ENCODE data around the gene TMEM127. TPM values are rescaled to one million over a fixed set of nuclear protein-coding genes. Genes with fewer than 3 reads are reported as not detected.

The TMEM127 gene
- total RNA-seq, 3 donors from 2014 or later (not counting 1 experiment from before 2014, with no cell fraction given): 49.8 to 59.3 (median 54.5) TPM

GRCh38 chr2:96251721-96252292 is 14.0 kb downstream of the TMEM127 start:
- H3K4me3 Mint-ChIP-seq: no peak overlapping the region
- peak overlapping the region in 1 of 2 donors; percentile 57 for H3K27ac Mint-ChIP-seq
- WGBS (ENCODE audit: insufficient coverage): 82% methylated on average over 6 of the region's 6 CpGs
- no peaks in the 10 kb centered on the region for H3K27me3 Mint-ChIP-seq (ENCODE audit: low read depth in 2 of 2)
- Histone ChIP-seq H3K4me3 (ENCODE audit: low read length) (no peak overlapping the region), H3K27ac (ENCODE audit: low read length) (no peak overlapping the region), H3K27me3 (ENCODE audit: control insufficient read depth, insufficient read depth, low read length) (no peaks in the 10 kb centered on the region), H3K9me3 (ENCODE audit: control insufficient read depth, insufficient read depth, low read length) (no peaks in the 10 kb centered on the region), H3K36me3 (ENCODE audit: control insufficient read depth, insufficient read depth, low read length) (peaks cover 51% of the 10 kb centered on the region), H3K4me1 (ENCODE audit: control insufficient read depth, insufficient read depth, low read length) (peaks cover 22% of the 10 kb centered on the region)
- H3K9me3 Mint-ChIP-seq: no peaks in the 10 kb centered on the region
- intact Hi-C loops (cut with micrococcal nuclease): no loop called here
- ATAC-seq (no peak), DNase-seq (no peak)
- no peak for TF ChIP-seq CTCF (IDR thresholded peaks at IDR 0.05)
- H3K4me1 Mint-ChIP-seq: peaks cover 29 to 34% of the 10 kb centered on the region in 2 donors
- H3K36me3 Mint-ChIP-seq: no peaks in the 10 kb centered on the region

GRCh38 chr2:96250188-96250587 is 15.6 kb downstream of the TMEM127 start:
- Mint-ChIP-seq H3K9me3 (no peaks in the 10 kb centered on the region), H3K36me3 (no peaks in the 10 kb centered on the region), H3K27ac (peak overlapping the region; percentile 53 to 56), H3K4me3 (no peak overlapping the region), H3K4me1 (peaks cover 28 to 41% of the 10 kb centered on the region in 2 donors), H3K27me3 (ENCODE audit: low read depth in 2 of 2) (no peaks in the 10 kb centered on the region)
- no peak overlapping the region for H3K4me3 ChIP-seq (ENCODE audit: low read length)
- H3K27me3 ChIP-seq (ENCODE audit: control insufficient read depth, insufficient read depth, low read length): no peaks in the 10 kb centered on the region
- no peak for TF ChIP-seq CTCF (IDR thresholded peaks at IDR 0.05)
- DNase-seq (no peak), ATAC-seq (no peak)
- peaks cover 28% of the 10 kb centered on the region for H3K4me1 ChIP-seq (ENCODE audit: control insufficient read depth, insufficient read depth, low read length)
- peaks cover 45% of the 10 kb centered on the region for H3K36me3 ChIP-seq (ENCODE audit: control insufficient read depth, insufficient read depth, low read length)
- no peaks in the 10 kb centered on the region for H3K9me3 ChIP-seq (ENCODE audit: control insufficient read depth, insufficient read depth, low read length)
- H3K27ac ChIP-seq (ENCODE audit: low read length): no peak overlapping the region
- intact Hi-C loops (cut with micrococcal nuclease): no loop called here
- 94% methylated on average over 6 of the region's 6 CpGs for WGBS (ENCODE audit: insufficient coverage)

GRCh38 chr2:96249654-96250053 is 16.1 kb downstream of the TMEM127 start:
- intact Hi-C loops (cut with micrococcal nuclease): no loop called here

More at GRCh38 chr2:96249654-96250053, 16.1 kb downstream of the TMEM127 start:
- peaks cover 25% of the 10 kb centered on the region for H3K4me1 ChIP-seq (ENCODE audit: control insufficient read depth, insufficient read depth, low read length)
- TF ChIP-seq CTCF (IDR thresholded peaks at IDR 0.05): no peak
- Mint-ChIP-seq H3K4me3 (no peak overlapping the region), H3K9me3 (no peaks in the 10 kb centered on the region), H3K36me3 (no peaks in the 10 kb centered on the region), H3K4me1 (peaks cover 27 to 41% of the 10 kb centered on the region in 2 donors), H3K27me3 (ENCODE audit: low read depth in 2 of 2) (no peaks in the 10 kb centered on the region), H3K27ac (peak overlapping the region; percentile 53 to 56)
- WGBS (ENCODE audit: insufficient coverage): 96% methylated on average over 9 of the region's 9 CpGs
- H3K36me3 ChIP-seq (ENCODE audit: control insufficient read depth, insufficient read depth, low read length): peaks cover 40% of the 10 kb centered on the region
- no peaks in the 10 kb centered on the region for H3K9me3 ChIP-seq (ENCODE audit: control insufficient read depth, insufficient read depth, low read length)
- no peaks in the 10 kb centered on the region for H3K27me3 ChIP-seq (ENCODE audit: control insufficient read depth, insufficient read depth, low read length)
- ATAC-seq: no peak
- no peak overlapping the region for H3K27ac ChIP-seq (ENCODE audit: low read length)
- H3K4me3 ChIP-seq (ENCODE audit: low read length): no peak overlapping the region
- DNase-seq: no peak
